SK-N-SH (cell line): ENCODE data around the gene RGS17. TPM values are rescaled to one million over a fixed set of nuclear protein-coding genes. Genes with fewer than 3 reads are reported as not detected.

ENCODE experiments used
- CTCF ChIA-PET: fragments of 300-600, 350-600 bp; formaldehyde crosslinking; extraction: SDS; loops from one replicate; lab custom pipeline; 2021; lab: Yijun Ruan, JAX
- POLR2A ChIA-PET: fragments of 350-600 bp; sonication (Branson Sonifier 250); formaldehyde crosslinking; extraction: SDS; loops from one replicate; lab custom pipeline; 2020; ENCODE audit warnings: antibody characterized with exemption, inconsistent platforms; lab: Yijun Ruan, JAX
- DNase-seq: peaks from one replicate; pipeline ENCODE4 v3.0.0; 2012
- H2AFZ ChIP-seq: fragments of 200-600 bp; sonication (generic); 2 replicates; pipeline ENCODE4 v1.8.1; 2016; ENCODE audit warnings: antibody characterized with exemption, mild to moderate bottlenecking, low read depth
- H3F3A ChIP-seq: fragments of 200-600 bp; sonication (generic); replicated peaks from 2 replicates; pipeline ENCODE3; 2016; ENCODE audit warnings: antibody characterized with exemption, mild to moderate bottlenecking; ENCODE audit not compliant: insufficient read depth
- H3K27ac ChIP-seq, 2 experiments: fragments of 200-500 bp in 1 of 2; fragments of 200-600 bp in 1 of 2; sonication (Bioruptor generic) in 1 of 2; sonication (generic), shearing (Covaris generic) in 1 of 2; 2 replicates each; pipeline versions ENCODE4 v1.5.1 to v1.6.1; 2014 to 2016; ENCODE audit warnings: low read depth in 2 of 2, inconsistent platforms in 1 of 2, low read length in 1 of 2, mild to moderate bottlenecking in 1 of 2, mixed read lengths in 1 of 2
- H3K27me3 ChIP-seq: fragments of 200-600 bp; sonication (generic), shearing (Covaris generic); 2 replicates; pipeline ENCODE4 v1.6.1; 2016; ENCODE audit warnings: mixed run types; ENCODE audit not compliant: insufficient read depth
- H3K36me3 ChIP-seq, 2 experiments: fragments of 200-500 bp in 1 of 2; fragments of 200-600 bp in 1 of 2; sonication (Bioruptor generic) in 1 of 2; sonication (generic) in 1 of 2; replicated peaks in 1 of 2; 2 replicates each; pipeline versions ENCODE3 to v1.5.1; 2014 to 2016; ENCODE audit warnings: low read length in 1 of 2, mild to moderate bottlenecking in 1 of 2; ENCODE audit not compliant: insufficient read depth in 2 of 2, control insufficient read depth in 1 of 2
- H3K4me1 ChIP-seq, 2 experiments: fragments of 200-500 bp in 1 of 2; fragments of 200-600 bp in 1 of 2; sonication (Bioruptor generic) in 1 of 2; sonication (generic), shearing (Covaris generic) in 1 of 2; 2 replicates each; pipeline versions ENCODE4 v1.5.1 to v1.6.1; 2014 to 2016; ENCODE audit warnings: low read depth in 1 of 2, low read length in 1 of 2, mixed run types in 1 of 2; ENCODE audit not compliant: insufficient read depth in 2 of 2, control insufficient read depth in 1 of 2
- H3K4me2 ChIP-seq: fragments of 200-600 bp; sonication (generic), shearing (Covaris generic); 2 replicates; pipeline ENCODE4 v1.6.1; 2017; ENCODE audit warnings: mixed run types
- H3K4me3 ChIP-seq, 2 experiments: fragments of 200-500 bp in 1 of 2; fragments of 200-600 bp in 1 of 2; sonication (Bioruptor generic) in 1 of 2; sonication (generic), shearing (Covaris generic) in 1 of 2; 2 replicates each; pipeline versions ENCODE4 v1.5.1 to v1.8.1; 2014 to 2016; ENCODE audit warnings: low read depth in 2 of 2, inconsistent platforms in 1 of 2, low read length in 1 of 2, mild to moderate bottlenecking in 1 of 2, mixed read lengths in 1 of 2, moderate library complexity in 1 of 2
- H3K79me2 ChIP-seq: fragments of 200-600 bp; sonication (generic); 2 replicates; pipeline ENCODE4 v1.8.1; 2017; ENCODE audit warnings: mild to moderate bottlenecking; ENCODE audit not compliant: insufficient read depth
- H3K9ac ChIP-seq: fragments of 200-600 bp; sonication (generic); 2 replicates; pipeline ENCODE4 v1.6.1; 2017; ENCODE audit warnings: mixed run types
- H3K9me2 ChIP-seq: fragments of 200-600 bp; sonication (generic); 2 replicates; pipeline ENCODE4 v1.6.1; 2017; ENCODE audit warnings: mixed run types
- H3K9me3 ChIP-seq: fragments of 200-600 bp; sonication (generic); 2 replicates; pipeline ENCODE4 v1.6.1; 2017; ENCODE audit warnings: mixed run types, mild to moderate bottlenecking, moderate library complexity
- H4K20me1 ChIP-seq: fragments of 200-600 bp; sonication (generic); 2 replicates; pipeline ENCODE4 v1.6.1; 2017; ENCODE audit warnings: mild to moderate bottlenecking, mixed run types; ENCODE audit not compliant: insufficient read depth
- EP300 ChIP-seq, 2 experiments: IDR thresholded peaks; 2 replicates each; pipeline versions ENCODE4 v1.4.0 to v1.6.1; 2012; ENCODE audit warnings: borderline replicate concordance in 1 of 2, low read depth in 1 of 2, low read length in 1 of 2
- EZH2phosphoT487 ChIP-seq: fragments of 200-600 bp; sonication (generic); IDR thresholded peaks from 2 replicates; pipeline ENCODE4 v1.6.1; 2017; ENCODE audit warnings: low read depth, mixed run types, mild to moderate bottlenecking, antibody characterized with exemption, moderate library complexity, borderline replicate concordance
- RCOR1 ChIP-seq: fragments of 150-350 bp; IDR thresholded peaks from 2 replicates; pipeline ENCODE4 v1.6.1; 2017; ENCODE audit warnings: antibody characterized with exemption, low read length
- RFX5 ChIP-seq: IDR thresholded peaks from 2 replicates; pipeline ENCODE4 v1.6.1; 2012; ENCODE audit warnings: mild to moderate bottlenecking, improper control_type of control experiment, low read length
- SMC3 ChIP-seq: IDR thresholded peaks from 2 replicates; pipeline ENCODE4 v1.6.1; 2012; ENCODE audit warnings: low read depth, low read length, improper control_type of control experiment
- WGBS: methylation state at CpG from one replicate; pipeline ENCODE4 v1.1.6; 2017; ENCODE audit warnings: low lambda C conversion rate; 5-methylcytosine and 5-hydroxymethylcytosine counted together
- polyA plus RNA-seq, 3 experiments: library from polyadenylated mRNA; depleted of rRNA; stranded (reverse); fragments of >200 nt; gene quantifications; 2 replicates each; pipeline ENCODE4 v1.2.3, GENCODE V29; 2012
- TF ChIP-seq, protein P1 (sequence below): fragments of 150-350 bp; IDR thresholded peaks from 2 replicates; pipeline ENCODE4 v1.6.1; 2016; ENCODE audit warnings: mild to moderate bottlenecking, low read depth, low read length
- TF ChIP-seq, protein P2 (sequence below): IDR thresholded peaks from 2 replicates; pipeline ENCODE4 v1.6.1; 2012; ENCODE audit warnings: mild to moderate bottlenecking, low read depth, low read length, moderate library complexity
- TF ChIP-seq, protein P3 (sequence below): IDR thresholded peaks from 2 replicates; pipeline ENCODE4 v1.4.0; 2012; ENCODE audit warnings: low read depth

The RGS17 gene
- polyA plus RNA-seq, 1 of the 3 experiments (the other 2 are of a cell fraction): 1.4 TPM

DNA sequence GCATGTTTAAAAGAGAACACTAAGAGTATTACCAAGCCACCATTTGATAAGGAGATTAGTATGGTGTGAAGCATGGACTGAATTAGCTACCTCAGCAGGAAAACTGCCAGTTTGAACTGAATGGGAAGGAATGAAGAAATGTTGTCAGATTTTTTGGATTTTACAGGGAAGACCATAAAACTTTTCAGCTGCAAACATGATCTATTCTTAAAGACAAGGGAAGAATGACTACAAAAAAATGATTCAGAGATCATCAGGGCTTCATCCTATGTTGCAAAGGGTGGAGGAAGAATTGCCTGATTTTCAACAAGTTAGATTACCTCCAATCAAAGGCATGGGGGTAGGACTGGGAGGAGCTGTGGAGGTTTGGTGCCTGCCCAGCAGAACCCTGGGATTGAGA is 79.3 kb downstream of the RGS17 start (continued):
- TF ChIP-seq, protein P1, sequence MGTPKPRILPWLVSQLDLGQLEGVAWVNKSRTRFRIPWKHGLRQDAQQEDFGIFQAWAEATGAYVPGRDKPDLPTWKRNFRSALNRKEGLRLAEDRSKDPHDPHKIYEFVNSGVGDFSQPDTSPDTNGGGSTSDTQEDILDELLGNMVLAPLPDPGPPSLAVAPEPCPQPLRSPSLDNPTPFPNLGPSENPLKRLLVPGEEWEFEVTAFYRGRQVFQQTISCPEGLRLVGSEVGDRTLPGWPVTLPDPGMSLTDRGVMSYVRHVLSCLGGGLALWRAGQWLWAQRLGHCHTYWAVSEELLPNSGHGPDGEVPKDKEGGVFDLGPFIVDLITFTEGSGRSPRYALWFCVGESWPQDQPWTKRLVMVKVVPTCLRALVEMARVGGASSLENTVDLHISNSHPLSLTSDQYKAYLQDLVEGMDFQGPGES: no peak
- TF ChIP-seq EZH2phosphoT487 (no peak), RFX5 (no peak), RCOR1 (no peak), SMC3 (no peak)
- TF ChIP-seq, protein P2, sequence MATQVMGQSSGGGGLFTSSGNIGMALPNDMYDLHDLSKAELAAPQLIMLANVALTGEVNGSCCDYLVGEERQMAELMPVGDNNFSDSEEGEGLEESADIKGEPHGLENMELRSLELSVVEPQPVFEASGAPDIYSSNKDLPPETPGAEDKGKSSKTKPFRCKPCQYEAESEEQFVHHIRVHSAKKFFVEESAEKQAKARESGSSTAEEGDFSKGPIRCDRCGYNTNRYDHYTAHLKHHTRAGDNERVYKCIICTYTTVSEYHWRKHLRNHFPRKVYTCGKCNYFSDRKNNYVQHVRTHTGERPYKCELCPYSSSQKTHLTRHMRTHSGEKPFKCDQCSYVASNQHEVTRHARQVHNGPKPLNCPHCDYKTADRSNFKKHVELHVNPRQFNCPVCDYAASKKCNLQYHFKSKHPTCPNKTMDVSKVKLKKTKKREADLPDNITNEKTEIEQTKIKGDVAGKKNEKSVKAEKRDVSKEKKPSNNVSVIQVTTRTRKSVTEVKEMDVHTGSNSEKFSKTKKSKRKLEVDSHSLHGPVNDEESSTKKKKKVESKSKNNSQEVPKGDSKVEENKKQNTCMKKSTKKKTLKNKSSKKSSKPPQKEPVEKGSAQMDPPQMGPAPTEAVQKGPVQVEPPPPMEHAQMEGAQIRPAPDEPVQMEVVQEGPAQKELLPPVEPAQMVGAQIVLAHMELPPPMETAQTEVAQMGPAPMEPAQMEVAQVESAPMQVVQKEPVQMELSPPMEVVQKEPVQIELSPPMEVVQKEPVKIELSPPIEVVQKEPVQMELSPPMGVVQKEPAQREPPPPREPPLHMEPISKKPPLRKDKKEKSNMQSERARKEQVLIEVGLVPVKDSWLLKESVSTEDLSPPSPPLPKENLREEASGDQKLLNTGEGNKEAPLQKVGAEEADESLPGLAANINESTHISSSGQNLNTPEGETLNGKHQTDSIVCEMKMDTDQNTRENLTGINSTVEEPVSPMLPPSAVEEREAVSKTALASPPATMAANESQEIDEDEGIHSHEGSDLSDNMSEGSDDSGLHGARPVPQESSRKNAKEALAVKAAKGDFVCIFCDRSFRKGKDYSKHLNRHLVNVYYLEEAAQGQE: no peak
- TF ChIP-seq, all 33 proteins: peak for 0

DNA sequence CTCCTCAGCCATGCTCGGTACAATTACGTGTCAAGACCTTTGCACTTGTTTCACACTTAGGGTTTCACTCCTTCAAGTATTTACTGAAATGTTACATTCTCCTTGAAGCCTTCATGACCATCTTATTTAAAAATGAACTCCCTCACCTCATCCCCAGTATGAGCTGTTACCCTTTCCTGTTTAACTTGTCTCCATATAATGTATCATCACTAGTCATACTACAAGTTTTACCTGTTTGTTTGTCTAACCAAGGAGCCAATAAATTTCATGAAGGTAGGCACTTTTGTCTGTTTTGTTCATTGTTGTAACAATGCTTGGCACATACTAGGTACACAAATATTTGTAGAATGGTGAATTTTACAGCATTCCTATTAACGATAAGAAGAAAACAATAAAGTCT is 82.5 kb downstream of the RGS17 start:
- DNase-seq: no peak
- H3F3A ChIP-seq: no peaks in the 10 kb centered on the region
- H3K4me1 ChIP-seq: no peaks in the 10 kb centered on the region
- no peaks in the 10 kb centered on the region for H3K9me2 ChIP-seq
- H2AFZ ChIP-seq: no peak overlapping the region
- H3K9ac ChIP-seq: no peak overlapping the region
- TF ChIP-seq EP300 (IDR thresholded peaks at IDR 0.05; ENCODE audit: borderline replicate concordance in 1 of 2, low read depth in 1 of 2, low read length in 1 of 2) (no peak), SMC3 (no peak)
- TF ChIP-seq, protein P3, sequence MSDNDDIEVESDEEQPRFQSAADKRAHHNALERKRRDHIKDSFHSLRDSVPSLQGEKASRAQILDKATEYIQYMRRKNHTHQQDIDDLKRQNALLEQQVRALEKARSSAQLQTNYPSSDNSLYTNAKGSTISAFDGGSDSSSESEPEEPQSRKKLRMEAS: no peak
- TF ChIP-seq, protein P2: no peak
- 98% methylated on average over 3 of the region's 3 CpGs for WGBS
- H3K27me3 ChIP-seq: no peaks in the 10 kb centered on the region
- no peaks in the 10 kb centered on the region for H3K79me2 ChIP-seq
- H3K36me3 ChIP-seq: peaks cover 0 to 2% of the 10 kb centered on the region in 2 experiments
- H3K27ac ChIP-seq: no peak overlapping the region
- no peaks in the 10 kb centered on the region for H3K9me3 ChIP-seq
- ChIA-PET POLR2A (no interaction called here), CTCF (no interaction called here)
- no peak overlapping the region for H3K4me2 ChIP-seq
- H3K4me3 ChIP-seq: no peak overlapping the region
- H4K20me1 ChIP-seq: no peaks in the 10 kb centered on the region
